GM19467 (cell line): ENCODE data around the gene ZDHHC12.

Experiments used
- ATAC-seq: cut with Tn5 transposase; IDR thresholded peaks from one replicate; pipeline ENCODE4 v1.9.1; 2021; ENCODE audit warnings: mild to moderate bottlenecking, moderate library complexity; ENCODE audit not compliant: unreplicated experiment

Gene ZDHHC12

GRCh38 chr9:128723866-128724743 lies at the start of gene ZDHHC12:
TSS of gene ZDHHC12 (minus strand) at chr9:128724127. CDS start at chr9:128724093, 34 bp downstream.
- ATAC-seq: peak; percentile 95

GRCh38 chr9:128773049-128773448 lies 49.1 kb upstream of the ZDHHC12 start:
- no peak for ATAC-seq

- ATAC-seq: peak; percentile 87
Observed at GRCh38 chr9:128771745-128772519, 48.0 kb upstream of the ZDHHC12 start, which contains the start of gene ZER1. TSS of gene ZER1 (minus strand) at chr9:128771927. CDS start at chr9:128755565, 16,362 bp downstream.

- peak; percentile 11 for ATAC-seq
Observed at GRCh38 chr9:128771094-128771721, 47.3 kb upstream of the ZDHHC12 start.

- no peak for ATAC-seq
Observed at GRCh38 chr9:128770286-128771030, 46.5 kb upstream of the ZDHHC12 start.

GRCh38 chr9:128768606-128769005 lies 44.7 kb upstream of the ZDHHC12 start:
- ATAC-seq: no peak

GRCh38 chr9:128765499-128765898 lies 41.6 kb upstream of the ZDHHC12 start:
- no peak for ATAC-seq

GRCh38 chr9:128764361-128764760 lies 40.4 kb upstream of the ZDHHC12 start:
- ATAC-seq: no peak

GRCh38 chr9:128762671-128763449 lies 38.9 kb upstream of the ZDHHC12 start:
- ATAC-seq: no peak

- no peak for ATAC-seq
Observed at GRCh38 chr9:128757602-128758001, 33.7 kb upstream of the ZDHHC12 start.

- no peak for ATAC-seq
Observed at GRCh38 chr9:128753627-128754026, 29.7 kb upstream of the ZDHHC12 start.

- no peak for ATAC-seq
Observed at GRCh38 chr9:128750926-128751595, 27.1 kb upstream of the ZDHHC12 start.

- ATAC-seq: no peak
Observed at GRCh38 chr9:128747241-128747640, 23.3 kb upstream of the ZDHHC12 start.

- ATAC-seq: no peak
Observed at GRCh38 chr9:128743421-128743820, 19.5 kb upstream of the ZDHHC12 start.

- ATAC-seq: no peak
Observed at GRCh38 chr9:128742401-128742800, 18.5 kb upstream of the ZDHHC12 start.

- no peak for ATAC-seq
Observed at GRCh38 chr9:128735373-128735772, 11.4 kb upstream of the ZDHHC12 start.

GRCh38 chr9:128733256-128733655 lies 9.3 kb upstream of the ZDHHC12 start:
- no peak for ATAC-seq

- ATAC-seq: no peak
Observed at GRCh38 chr9:128732576-128732975, 8.6 kb upstream of the ZDHHC12 start.

- no peak for ATAC-seq
Observed at GRCh38 chr9:128731691-128732090, 7.8 kb upstream of the ZDHHC12 start.
